Measurements from ENCODE around the gene LRRC49.

LRRC49 gene

GRCh38 chr15:70954171-70954570 is 61.5 kb downstream of the LRRC49 start:
- H3K9me3 Mint-ChIP-seq: peaks cover 25% of the 10 kb centered on the region
- H3K27me3 Mint-ChIP-seq (ENCODE audit: low read depth, poor library complexity): peaks cover 6% of the 10 kb centered on the region
- DNase-seq: no peak
- TF ChIP-seq CTCF (IDR thresholded peaks at IDR 0.05): no peak
- no peaks in the 10 kb centered on the region for H3K4me1 Mint-ChIP-seq
- H3K36me3 Mint-ChIP-seq (ENCODE audit: low read depth): peaks cover 24% of the 10 kb centered on the region
- no peak overlapping the region for H3K27ac Mint-ChIP-seq
- H3K4me3 Mint-ChIP-seq: no peak overlapping the region

- Mint-ChIP-seq H3K36me3 (ENCODE audit: low read depth) (peaks cover 24% of the 10 kb centered on the region), H3K9me3 (peaks cover 25% of the 10 kb centered on the region), H3K27ac (no peak overlapping the region), H3K27me3 (ENCODE audit: low read depth, poor library complexity) (peaks cover 6% of the 10 kb centered on the region), H3K4me1 (no peaks in the 10 kb centered on the region), H3K4me3 (no peak overlapping the region)
- no peak for TF ChIP-seq CTCF (IDR thresholded peaks at IDR 0.05)
- no peak for DNase-seq
These were observed 62.1 kb downstream of the LRRC49 start for GRCh38 chr15:70954733-70955132.

- no peak for TF ChIP-seq CTCF (IDR thresholded peaks at IDR 0.05)
- Mint-ChIP-seq H3K4me1 (no peaks in the 10 kb centered on the region), H3K27me3 (ENCODE audit: low read depth, poor library complexity) (peaks cover 6% of the 10 kb centered on the region), H3K36me3 (ENCODE audit: low read depth) (peaks cover 23% of the 10 kb centered on the region), H3K9me3 (peaks cover 22% of the 10 kb centered on the region), H3K27ac (no peak overlapping the region), H3K4me3 (no peak overlapping the region)
- no peak for DNase-seq
These were observed 62.5 kb downstream of the LRRC49 start for GRCh38 chr15:70955151-70955550.

- H3K4me3 Mint-ChIP-seq: no peak overlapping the region
- TF ChIP-seq CTCF (IDR thresholded peaks at IDR 0.05): no peak
- DNase-seq: no peak
- H3K36me3 Mint-ChIP-seq (ENCODE audit: low read depth): peaks cover 23% of the 10 kb centered on the region
- H3K4me1 Mint-ChIP-seq: no peaks in the 10 kb centered on the region
- peaks cover 16% of the 10 kb centered on the region for H3K9me3 Mint-ChIP-seq
- no peak overlapping the region for H3K27ac Mint-ChIP-seq
- peaks cover 6% of the 10 kb centered on the region for H3K27me3 Mint-ChIP-seq (ENCODE audit: low read depth, poor library complexity)
These were observed 63.8 kb downstream of the LRRC49 start for GRCh38 chr15:70956201-70956995.

GRCh38 chr15:70962084-70962483 is 69.5 kb downstream of the LRRC49 start:
- H3K27ac Mint-ChIP-seq: no peak overlapping the region
- no peak overlapping the region for H3K4me3 Mint-ChIP-seq
- no peak for TF ChIP-seq CTCF (IDR thresholded peaks at IDR 0.05)
- no peaks in the 10 kb centered on the region for H3K4me1 Mint-ChIP-seq
- peaks cover 22% of the 10 kb centered on the region for H3K36me3 Mint-ChIP-seq (ENCODE audit: low read depth)
- peaks cover 8% of the 10 kb centered on the region for H3K9me3 Mint-ChIP-seq
- no peak for DNase-seq
- no peaks in the 10 kb centered on the region for H3K27me3 Mint-ChIP-seq (ENCODE audit: low read depth, poor library complexity)

- TF ChIP-seq CTCF (IDR thresholded peaks at IDR 0.05): no peak
- H3K4me1 Mint-ChIP-seq: no peaks in the 10 kb centered on the region
These were observed 70.6 kb downstream of the LRRC49 start for GRCh38 chr15:70963199-70963598.

More at GRCh38 chr15:70963199-70963598, 70.6 kb downstream of the LRRC49 start:
- Mint-ChIP-seq H3K27ac (no peak overlapping the region), H3K9me3 (peaks cover 8% of the 10 kb centered on the region), H3K36me3 (ENCODE audit: low read depth) (peaks cover 22% of the 10 kb centered on the region), H3K27me3 (ENCODE audit: low read depth, poor library complexity) (no peaks in the 10 kb centered on the region), H3K4me3 (no peak overlapping the region)
- no peak for DNase-seq
